MM.1S (cell line): ENCODE data around the gene DEDD2.
"Not testable (repeated sequence)": the region's sequence is repeated elsewhere in the genome, so short reads cannot be mapped to it uniquely, and the experiment has no call there.

Experiments used
- DNase-seq: peaks from one replicate; pipeline ENCODE4 v3.0.0-alpha.2; 2015
- H2AFZ ChIP-seq: fragments of 300-600 bp; sonication (generic); 2 replicates; pipeline ENCODE4 v1.6.0; 2016; ENCODE audit warnings: antibody characterized with exemption, low read length
- H3F3A ChIP-seq: fragments of 300-600 bp; sonication (generic); 2 replicates; pipeline ENCODE4 v1.6.1; 2016; ENCODE audit warnings: mild to moderate bottlenecking, antibody characterized with exemption, low read length, moderate library complexity, mixed read lengths; ENCODE audit not compliant: insufficient read depth
- H3K27ac ChIP-seq: fragments of 300-600 bp; sonication (generic); 2 replicates; pipeline ENCODE4 v1.5.1; 2016; ENCODE audit warnings: mild to moderate bottlenecking, low read length
- H3K27me3 ChIP-seq: fragments of 300-600 bp; sonication (generic); replicated peaks from 2 replicates; pipeline ENCODE4 v1.6.0; 2016; ENCODE audit warnings: low read length; ENCODE audit not compliant: insufficient read depth
- H3K36me3 ChIP-seq: fragments of 300-600 bp; sonication (generic); replicated peaks from 2 replicates; pipeline ENCODE4 v1.6.1; 2016; ENCODE audit warnings: mild to moderate bottlenecking, low read length, mixed read lengths; ENCODE audit not compliant: insufficient read depth
- H3K4me1 ChIP-seq: fragments of 300-600 bp; sonication (generic); 2 replicates; pipeline ENCODE4 v1.6.1; 2016; ENCODE audit warnings: low read length, mixed read lengths
- H3K4me2 ChIP-seq: fragments of 300-600 bp; sonication (generic); 2 replicates; pipeline ENCODE4 v1.6.0; 2016; ENCODE audit warnings: low read depth, low read length
- H3K4me3 ChIP-seq: fragments of 300-600 bp; sonication (generic); 2 replicates; pipeline ENCODE4 v1.5.1; 2016; ENCODE audit warnings: low read length, mixed read lengths
- H3K79me2 ChIP-seq: fragments of 300-600 bp; sonication (generic); 2 replicates; pipeline ENCODE4 v1.6.1; 2016; ENCODE audit warnings: mixed run types, low read length, mixed read lengths
- H3K9ac ChIP-seq: fragments of 300-600 bp; sonication (generic); 2 replicates; pipeline ENCODE4 v1.6.1; 2016; ENCODE audit warnings: low read length, mixed read lengths
- H3K9me2 ChIP-seq: fragments of 300-600 bp; sonication (generic); replicated peaks from 2 replicates; pipeline ENCODE4 v1.6.1; 2016; ENCODE audit warnings: mild to moderate bottlenecking, low read length, mixed read lengths; ENCODE audit not compliant: insufficient read depth
- H3K9me3 ChIP-seq: fragments of 300-600 bp; sonication (generic); replicated peaks from 2 replicates; pipeline ENCODE4 v1.6.1; 2016; ENCODE audit warnings: mild to moderate bottlenecking, low read length, mixed read lengths; ENCODE audit not compliant: insufficient read depth
- H4K20me1 ChIP-seq: fragments of 300-600 bp; sonication (generic); 2 replicates; pipeline ENCODE4 v1.6.1; 2016; ENCODE audit warnings: mild to moderate bottlenecking, low read length, moderate library complexity, mixed read lengths; ENCODE audit not compliant: insufficient read depth
- CTCF ChIP-seq: fragments of 300-600 bp; sonication (generic); IDR thresholded peaks from 2 replicates; pipeline ENCODE4 v1.5.1; 2016; ENCODE audit warnings: antibody characterized with exemption, low read length, mixed read lengths
- EZH2 ChIP-seq: fragments of 300-600 bp; sonication (generic); optimal IDR thresholded peaks from 2 replicates; pipeline ENCODE3; 2017; ENCODE audit warnings: low read depth, mild to moderate bottlenecking, antibody characterized with exemption, low read length, mixed read lengths
- EZH2phosphoT487 ChIP-seq: fragments of 300-600 bp; sonication (generic); IDR thresholded peaks from 2 replicates; pipeline ENCODE4 v1.6.1; 2018; ENCODE audit warnings: antibody characterized with exemption, low read length

DEDD2 gene, protein sequence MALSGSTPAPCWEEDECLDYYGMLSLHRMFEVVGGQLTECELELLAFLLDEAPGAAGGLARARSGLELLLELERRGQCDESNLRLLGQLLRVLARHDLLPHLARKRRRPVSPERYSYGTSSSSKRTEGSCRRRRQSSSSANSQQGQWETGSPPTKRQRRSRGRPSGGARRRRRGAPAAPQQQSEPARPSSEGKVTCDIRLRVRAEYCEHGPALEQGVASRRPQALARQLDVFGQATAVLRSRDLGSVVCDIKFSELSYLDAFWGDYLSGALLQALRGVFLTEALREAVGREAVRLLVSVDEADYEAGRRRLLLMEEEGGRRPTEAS

GRCh38 chr19:42217520-42218437 is at the start of gene DEDD2:
Gene DEDD2 (minus strand): TSS chr19:42217677. CDS start chr19:42217007, 670 bp downstream.
- peak; percentile 98 for DNase-seq
- Histone ChIP-seq H3K9ac (peak within 1 kb of the TSS; percentile 96), H3F3A (peaks cover 6% of the 10 kb centered on the region), H3K36me3 (peaks cover 7% of the 10 kb centered on the region; the same call in 1 of the 2 replicates), H3K27me3 (no peaks in the 10 kb centered on the region), H4K20me1 (peaks cover 18% of the 10 kb centered on the region), H3K4me2 (peak within 1 kb of the TSS; percentile 96), H3K9me2 (no peaks in the 10 kb centered on the region), H3K27ac (peak within 1 kb of the TSS; percentile 79), H2AFZ (peak within 1 kb of the TSS; percentile 82), H3K9me3 (no peaks in the 10 kb centered on the region), H3K4me3 (peak within 1 kb of the TSS; percentile 77), H3K4me1 (peaks cover 24% of the 10 kb centered on the region), H3K79me2 (peaks cover 81% of the 10 kb centered on the region)
- TF ChIP-seq CTCF = no peak

DNA sequence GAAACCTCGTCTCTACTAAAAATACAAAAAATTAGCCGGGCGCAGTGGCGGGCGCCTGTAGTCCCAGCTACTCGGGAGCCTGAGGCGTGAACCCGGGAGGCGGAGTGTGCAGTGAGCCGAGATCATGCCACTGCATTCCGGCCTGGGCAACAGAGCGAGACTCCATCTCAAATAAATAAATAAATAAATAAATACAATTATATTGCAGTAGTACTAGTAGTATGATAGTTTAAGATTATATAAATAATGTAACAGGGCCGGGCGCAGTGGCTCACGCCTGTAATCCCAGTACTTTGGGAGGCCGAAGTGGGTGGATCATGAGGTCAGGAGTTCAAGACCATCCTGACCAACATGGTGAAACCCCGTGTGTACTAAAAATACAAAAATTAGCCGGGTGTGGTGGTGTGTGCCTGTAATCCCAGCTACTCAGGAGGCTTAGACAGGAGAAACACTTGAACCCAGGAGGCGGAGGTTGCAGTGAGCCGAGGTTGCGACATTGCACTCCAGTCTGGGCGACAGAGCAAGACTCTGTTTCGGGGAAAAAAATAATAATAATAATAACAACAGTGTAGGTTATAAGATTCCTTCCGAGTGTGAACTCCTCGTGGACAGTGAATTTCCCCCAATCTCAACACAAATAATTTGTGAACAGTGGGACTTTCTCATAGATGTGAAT is 49.6 kb upstream of the DEDD2 start:
- Histone ChIP-seq H3F3A (peaks cover 13% of the 10 kb centered on the region), H3K79me2 (peaks cover 27% of the 10 kb centered on the region), H3K4me1 (peaks cover 13% of the 10 kb centered on the region), H3K4me2 (peak overlapping the region; percentile 82)
- peak; percentile 2 for DNase-seq
- not testable (repeated sequence) for H4K20me1 ChIP-seq, H2AFZ ChIP-seq, H3K9ac ChIP-seq, H3K36me3 ChIP-seq, H3K27me3 ChIP-seq, H3K27ac ChIP-seq, H3K9me2 ChIP-seq, H3K9me3 ChIP-seq, H3K4me3 ChIP-seq

DNA sequence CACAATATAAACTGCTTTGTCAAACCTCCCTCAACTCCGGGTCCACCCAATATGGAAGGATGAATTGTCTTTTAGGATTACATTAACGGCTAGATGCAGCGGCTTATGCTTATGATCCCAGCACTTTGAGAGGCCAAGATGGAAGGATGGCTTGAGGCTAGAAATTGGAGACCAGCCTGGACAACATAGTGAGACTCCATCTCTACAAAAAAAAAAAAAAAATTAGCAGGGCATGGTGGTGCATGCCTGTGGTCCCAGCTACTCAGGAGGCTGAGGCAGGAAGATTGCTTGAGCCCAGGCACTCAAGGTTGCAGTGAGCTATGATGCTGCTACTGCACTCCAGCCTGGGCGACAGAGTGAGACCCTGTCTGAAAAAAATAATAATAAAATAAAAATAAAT is 48.6 kb upstream of the DEDD2 start:
- H2AFZ ChIP-seq, H3K27ac ChIP-seq, H3K4me1 ChIP-seq, H3K4me2 ChIP-seq, H3K36me3 ChIP-seq, H3K4me3 ChIP-seq, H3K9me3 ChIP-seq, DNase-seq, H4K20me1 ChIP-seq, H3K9me2 ChIP-seq, H3K27me3 ChIP-seq, H3K9ac ChIP-seq: not testable (repeated sequence)
- Histone ChIP-seq H3K79me2 (peaks cover 18% of the 10 kb centered on the region), H3F3A (peaks cover 13% of the 10 kb centered on the region)

GRCh38 chr19:42261763-42262162 is 44.3 kb upstream of the DEDD2 start:
- no peak overlapping the region for H2AFZ ChIP-seq
- DNase-seq = no peak

GRCh38 chr19:42257842-42258241 is 40.4 kb upstream of the DEDD2 start:
- not testable (repeated sequence) for H3K4me3 ChIP-seq, H2AFZ ChIP-seq, H3K9ac ChIP-seq, H3K36me3 ChIP-seq, H4K20me1 ChIP-seq, H3K9me2 ChIP-seq, H3K4me2 ChIP-seq, H3K9me3 ChIP-seq, H3F3A ChIP-seq, H3K27ac ChIP-seq, H3K4me1 ChIP-seq
- peaks cover 18% of the 10 kb centered on the region for H3K27me3 ChIP-seq
- DNase-seq = peak; percentile 3
- peaks cover 14% of the 10 kb centered on the region for H3K79me2 ChIP-seq

More at GRCh38 chr19:42261763-42262162, 44.3 kb upstream of the DEDD2 start:
- no peak overlapping the region for H3K9ac ChIP-seq
- no peak overlapping the region for H3K4me2 ChIP-seq
- no peak overlapping the region for H3K27ac ChIP-seq
- H3K4me3 ChIP-seq = no peak overlapping the region
- H3K79me2 ChIP-seq = no peaks in the 10 kb centered on the region
- no peaks in the 10 kb centered on the region for H3K9me3 ChIP-seq
- H3F3A ChIP-seq = no peaks in the 10 kb centered on the region
- no peaks in the 10 kb centered on the region for H3K9me2 ChIP-seq
- TF ChIP-seq EZH2 (no peak), CTCF (no peak), EZH2phosphoT487 (no peak)
- H3K36me3 ChIP-seq = no peaks in the 10 kb centered on the region
- no peaks in the 10 kb centered on the region for H3K4me1 ChIP-seq
- peaks cover 9% of the 10 kb centered on the region; the same call in 1 of the 2 replicates for H3K27me3 ChIP-seq
- no peaks in the 10 kb centered on the region for H4K20me1 ChIP-seq
